ENCODE results near the gene INSYN2B.

DNA sequence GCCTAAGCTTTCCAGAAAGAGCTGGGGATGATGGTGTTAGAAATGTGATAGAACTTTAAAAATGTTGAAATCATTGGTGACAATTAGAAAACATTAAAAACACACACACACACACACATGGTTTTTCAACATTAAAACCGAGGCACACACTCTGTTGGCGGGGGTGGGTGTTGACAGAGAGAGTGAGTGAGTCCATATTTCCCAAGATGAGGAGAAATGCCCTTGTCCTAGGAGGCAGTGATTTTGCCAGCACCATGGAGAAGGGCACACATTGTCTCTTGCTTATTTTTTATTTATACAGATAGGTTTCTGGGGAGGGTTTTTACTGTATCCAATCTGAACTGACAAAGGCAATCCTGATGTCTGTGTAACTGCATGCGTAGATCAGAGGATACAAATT is 152.5 kb downstream of the INSYN2B start:
- TF ChIP-seq, protein P1, sequence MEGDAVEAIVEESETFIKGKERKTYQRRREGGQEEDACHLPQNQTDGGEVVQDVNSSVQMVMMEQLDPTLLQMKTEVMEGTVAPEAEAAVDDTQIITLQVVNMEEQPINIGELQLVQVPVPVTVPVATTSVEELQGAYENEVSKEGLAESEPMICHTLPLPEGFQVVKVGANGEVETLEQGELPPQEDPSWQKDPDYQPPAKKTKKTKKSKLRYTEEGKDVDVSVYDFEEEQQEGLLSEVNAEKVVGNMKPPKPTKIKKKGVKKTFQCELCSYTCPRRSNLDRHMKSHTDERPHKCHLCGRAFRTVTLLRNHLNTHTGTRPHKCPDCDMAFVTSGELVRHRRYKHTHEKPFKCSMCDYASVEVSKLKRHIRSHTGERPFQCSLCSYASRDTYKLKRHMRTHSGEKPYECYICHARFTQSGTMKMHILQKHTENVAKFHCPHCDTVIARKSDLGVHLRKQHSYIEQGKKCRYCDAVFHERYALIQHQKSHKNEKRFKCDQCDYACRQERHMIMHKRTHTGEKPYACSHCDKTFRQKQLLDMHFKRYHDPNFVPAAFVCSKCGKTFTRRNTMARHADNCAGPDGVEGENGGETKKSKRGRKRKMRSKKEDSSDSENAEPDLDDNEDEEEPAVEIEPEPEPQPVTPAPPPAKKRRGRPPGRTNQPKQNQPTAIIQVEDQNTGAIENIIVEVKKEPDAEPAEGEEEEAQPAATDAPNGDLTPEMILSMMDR (IDR thresholded peaks at IDR 0.05) = no peak
- no peak for TF ChIP-seq EZH2 (IDR thresholded peaks at IDR 0.05)

Data from neural progenitor cell (in vitro differentiated cells).